ENCODE measurements around the gene SARDH.

- TF ChIP-seq POLR2A (IDR thresholded peaks at IDR 0.05) (no peak), CTCF (IDR thresholded peaks at IDR 0.05) (no peak)
These were observed 42.1 kb downstream of the SARDH start for GRCh38 chr9:133696071-133696472.

Measured in breast epithelium (tissue), 3 donors.